ENCODE data around the gene RASGEF1C.
A peak's percentile ranks its signal among the peaks of the same experiment; 100 is the strongest.

Gene RASGEF1C

GRCh38 chr5:180118391-180118791, 90.6 kb downstream of the RASGEF1C start:
- TF ChIP-seq CTCF (IDR thresholded peaks at IDR 0.05; ENCODE audit: low read depth, low read length) = no peak
- Histone ChIP-seq H3K27ac (no peak overlapping the region), H3K27me3 (ENCODE audit: insufficient read depth, low read depth, severe bottlenecking) (no peaks in the 10 kb centered on the region), H3K9me3 (ENCODE audit: severe bottlenecking) (no peaks in the 10 kb centered on the region), H3K36me3 (no peaks in the 10 kb centered on the region), H3K4me3 (ENCODE audit: low read depth, low read length) (no peak overlapping the region)
- no peak for DNase-seq

GRCh38 chr5:180117000-180117725, 91.8 kb downstream of the RASGEF1C start:
- Histone ChIP-seq H3K27ac (peak overlapping the region; percentile 88; the same call in 1 of the 2 replicates), H3K9me3 (ENCODE audit: severe bottlenecking) (no peaks in the 10 kb centered on the region), H3K4me3 (ENCODE audit: low read depth, low read length) (no peak overlapping the region), H3K27me3 (ENCODE audit: insufficient read depth, low read depth, severe bottlenecking) (no peaks in the 10 kb centered on the region), H3K36me3 (no peaks in the 10 kb centered on the region)
- no peak for TF ChIP-seq CTCF (IDR thresholded peaks at IDR 0.05; ENCODE audit: low read depth, low read length)
- no peak for DNase-seq

- TF ChIP-seq CTCF (IDR thresholded peaks at IDR 0.05; ENCODE audit: low read depth, low read length) = no peak
- Histone ChIP-seq H3K27ac (peak overlapping the region; percentile 88), H3K9me3 (ENCODE audit: severe bottlenecking) (no peaks in the 10 kb centered on the region), H3K36me3 (no peaks in the 10 kb centered on the region), H3K4me3 (ENCODE audit: low read depth, low read length) (no peak overlapping the region), H3K27me3 (ENCODE audit: insufficient read depth, low read depth, severe bottlenecking) (no peaks in the 10 kb centered on the region)
- DNase-seq = no peak
Observed at GRCh38 chr5:180116077-180116999, 92.7 kb downstream of the RASGEF1C start.

- peak; percentile 74 for DNase-seq
- TF ChIP-seq CTCF (IDR thresholded peaks at IDR 0.05; ENCODE audit: low read depth, low read length) = no peak
- Histone ChIP-seq H3K4me3 (ENCODE audit: low read depth, low read length) (no peak overlapping the region), H3K27ac (peak overlapping the region; percentile 88), H3K27me3 (ENCODE audit: insufficient read depth, low read depth, severe bottlenecking) (no peaks in the 10 kb centered on the region), H3K9me3 (ENCODE audit: severe bottlenecking) (no peaks in the 10 kb centered on the region), H3K36me3 (no peaks in the 10 kb centered on the region)
Observed at GRCh38 chr5:180115326-180116076, 93.5 kb downstream of the RASGEF1C start.

GRCh38 chr5:180114304-180115003, 94.6 kb downstream of the RASGEF1C start:
- DNase-seq = no peak
- no peak for TF ChIP-seq CTCF (IDR thresholded peaks at IDR 0.05; ENCODE audit: low read depth, low read length)
- no peak overlapping the region for H3K4me3 ChIP-seq (ENCODE audit: low read depth, low read length)
- no peaks in the 10 kb centered on the region for H3K9me3 ChIP-seq (ENCODE audit: severe bottlenecking)
- H3K27me3 ChIP-seq (ENCODE audit: insufficient read depth, low read depth, severe bottlenecking) = no peaks in the 10 kb centered on the region
- H3K27ac ChIP-seq = peak overlapping the region; percentile 88
- no peaks in the 10 kb centered on the region for H3K36me3 ChIP-seq

Measured in WERI-Rb-1 (cell line).